Mucosa of descending colon (tissue), 3 donors: ENCODE data around the gene FBXL13. TPM values are rescaled to one million over a fixed set of nuclear protein-coding genes. Genes with fewer than 3 reads are reported as not detected.
"Not testable (repeated sequence)": the region's sequence is repeated elsewhere in the genome, so short reads cannot be mapped to it uniquely, and the experiment has no call there.

Source experiments
- ATAC-seq: fragments of 200-7000 bp; cut with Tn5 transposase; one replicate; pipeline ENCODE4 v1.9.1; 2020; ENCODE audit warnings: mild to moderate bottlenecking, moderate library complexity
- DNase-seq, 3 donors: peaks; one replicate each; pipeline ENCODE4 v3.0.0-alpha.2; 2020
- H3K36me3 ChIP-seq: fragments of 200-600 bp; one replicate; pipeline ENCODE4 v1.8.0; 2021; ENCODE audit warnings: low read depth, mild to moderate bottlenecking
- H3K4me1 ChIP-seq: fragments of 200-600 bp; one replicate; pipeline ENCODE4 v1.8.0; 2021; ENCODE audit warnings: low read depth, mild to moderate bottlenecking
- H3K4me3 ChIP-seq: fragments of 200-600 bp; one replicate; pipeline ENCODE4 v1.8.0; 2021; ENCODE audit warnings: mild to moderate bottlenecking
- H3K9me3 ChIP-seq: fragments of 200-600 bp; one replicate; pipeline ENCODE4 v1.8.0; 2021; ENCODE audit warnings: mild to moderate bottlenecking
- intact Hi-C, 2 donors: fragments of 100-400 bp; cut with DNase I in 1 of 2; cut with micrococcal nuclease in 1 of 2; formaldehyde crosslinking; loops; one replicate each; pipeline versions ENCODE4 v1.11.0 to v1.11.1; 2022; cut with DNase I, micrococcal nuclease
- total RNA-seq, 3 donors: library from RNA; stranded (reverse); fragmentation: NEBNext Ultra II Directional in 2 of 3; extraction: Animal tissue kit (Norgen Biotek cat#: 25700) in 2 of 3; gene quantifications; one replicate each; pipeline versions ENCODE4 v1.2.1 to v1.2.4, GENCODE V29; 2021 to 2023
- TF ChIP-seq, protein P1 (sequence below): fragments of 200-600 bp; IDR thresholded peaks from one replicate; pipeline ENCODE4 v1.8.0; 2022; ENCODE audit warnings: antibody characterized with exemption, mild to moderate bottlenecking
- donor health status: DM: no; HTN: no; CAD: no; lungs with moderate emphysema.
- donor health status: DM: no; HTN: no; CAD: no.
- donor health status: DM: no; HTN: yes; CAD: no.

FBXL13 gene
- total RNA-seq, 3 donors from 2014 or later: 0.65 to 1.8 (median 0.78) TPM

- DNase-seq (no peak), ATAC-seq (no peak)
- Histone ChIP-seq H3K4me3 (no peak overlapping the region), H3K36me3 (no peaks in the 10 kb centered on the region), H3K4me1 (peaks cover 8% of the 10 kb centered on the region), H3K9me3 (no peaks in the 10 kb centered on the region)
- intact Hi-C loops: no loop called here
- TF ChIP-seq, protein P1, sequence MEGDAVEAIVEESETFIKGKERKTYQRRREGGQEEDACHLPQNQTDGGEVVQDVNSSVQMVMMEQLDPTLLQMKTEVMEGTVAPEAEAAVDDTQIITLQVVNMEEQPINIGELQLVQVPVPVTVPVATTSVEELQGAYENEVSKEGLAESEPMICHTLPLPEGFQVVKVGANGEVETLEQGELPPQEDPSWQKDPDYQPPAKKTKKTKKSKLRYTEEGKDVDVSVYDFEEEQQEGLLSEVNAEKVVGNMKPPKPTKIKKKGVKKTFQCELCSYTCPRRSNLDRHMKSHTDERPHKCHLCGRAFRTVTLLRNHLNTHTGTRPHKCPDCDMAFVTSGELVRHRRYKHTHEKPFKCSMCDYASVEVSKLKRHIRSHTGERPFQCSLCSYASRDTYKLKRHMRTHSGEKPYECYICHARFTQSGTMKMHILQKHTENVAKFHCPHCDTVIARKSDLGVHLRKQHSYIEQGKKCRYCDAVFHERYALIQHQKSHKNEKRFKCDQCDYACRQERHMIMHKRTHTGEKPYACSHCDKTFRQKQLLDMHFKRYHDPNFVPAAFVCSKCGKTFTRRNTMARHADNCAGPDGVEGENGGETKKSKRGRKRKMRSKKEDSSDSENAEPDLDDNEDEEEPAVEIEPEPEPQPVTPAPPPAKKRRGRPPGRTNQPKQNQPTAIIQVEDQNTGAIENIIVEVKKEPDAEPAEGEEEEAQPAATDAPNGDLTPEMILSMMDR: no peak
Observed at GRCh38 chr7:103117465-103117864, 42.9 kb upstream of the FBXL13 start.

- H3K4me1 ChIP-seq: peaks cover 3% of the 10 kb centered on the region
- H3K9me3 ChIP-seq: no peaks in the 10 kb centered on the region
- intact Hi-C loops: no loop called here
- ATAC-seq (no peak), DNase-seq (no peak)
- TF ChIP-seq, protein P1: no peak
- H3K36me3 ChIP-seq: no peaks in the 10 kb centered on the region
- no peak overlapping the region for H3K4me3 ChIP-seq
Observed at GRCh38 chr7:103116991-103117390, 42.4 kb upstream of the FBXL13 start.

DNA sequence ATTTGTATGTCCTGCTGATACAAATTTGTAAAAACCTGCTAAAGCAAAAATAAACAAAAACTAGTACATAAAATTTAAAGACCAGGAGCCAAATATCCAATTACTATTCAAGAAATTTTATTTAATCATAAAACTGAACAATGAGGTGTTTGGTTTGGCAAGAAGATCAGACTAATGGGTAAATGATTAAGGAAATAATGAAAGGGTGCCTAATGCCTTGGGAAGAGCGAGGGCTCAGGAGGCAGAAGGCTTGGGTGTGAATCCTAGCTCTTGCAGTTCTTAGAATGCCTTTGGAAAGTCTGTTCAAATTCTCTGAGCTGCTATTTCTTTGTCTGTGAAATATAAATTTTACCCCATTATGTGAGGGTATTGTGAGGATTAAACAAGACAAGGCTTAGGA lies 41.9 kb upstream of the FBXL13 start:
- intact Hi-C loops: no loop called here

DNA sequence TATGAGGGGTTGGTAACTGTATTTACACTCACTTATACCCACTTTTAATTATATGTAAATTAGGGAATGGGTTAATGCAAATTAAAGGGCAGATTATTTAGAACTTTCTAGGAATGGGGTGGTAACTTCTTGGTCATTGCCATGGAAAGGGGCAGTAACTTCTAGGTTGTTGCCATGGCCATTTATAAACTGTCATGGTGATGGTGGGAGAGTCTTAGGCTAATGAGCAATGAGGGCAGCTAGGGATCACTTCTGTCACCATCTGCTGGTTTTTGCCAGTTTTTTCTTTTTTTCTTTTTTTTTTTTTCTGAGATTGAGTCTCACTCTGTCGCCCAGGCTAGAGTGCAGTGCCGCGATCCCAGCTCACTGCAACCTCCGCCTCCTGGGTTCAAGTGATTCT lies 41.2 kb upstream of the FBXL13 start:
- intact Hi-C loops: no loop called here
- H3K4me1 ChIP-seq: no peaks in the 10 kb centered on the region
- TF ChIP-seq, protein P1: no peak
- ATAC-seq (no peak), DNase-seq (no peak)
- H3K9me3 ChIP-seq: no peaks in the 10 kb centered on the region
- no peaks in the 10 kb centered on the region for H3K36me3 ChIP-seq
- no peak overlapping the region for H3K4me3 ChIP-seq

More for the DNA sequence above, 41.9 kb upstream of the FBXL13 start:
- ATAC-seq (no peak), DNase-seq (no peak)
- TF ChIP-seq, protein P1: no peak
- Histone ChIP-seq H3K4me3 (no peak overlapping the region), H3K36me3 (no peaks in the 10 kb centered on the region), H3K9me3 (no peaks in the 10 kb centered on the region), H3K4me1 (no peaks in the 10 kb centered on the region)

GRCh38 chr7:103114576-103115008 lies 40.0 kb upstream of the FBXL13 start:
- Histone ChIP-seq H3K4me3 (no peak overlapping the region), H3K9me3 (no peaks in the 10 kb centered on the region), H3K4me1 (no peaks in the 10 kb centered on the region), H3K36me3 (no peaks in the 10 kb centered on the region)
- TF ChIP-seq, protein P1: no peak
- DNase-seq: no peak
- intact Hi-C loops: no loop called here
- no peak for ATAC-seq

DNA sequence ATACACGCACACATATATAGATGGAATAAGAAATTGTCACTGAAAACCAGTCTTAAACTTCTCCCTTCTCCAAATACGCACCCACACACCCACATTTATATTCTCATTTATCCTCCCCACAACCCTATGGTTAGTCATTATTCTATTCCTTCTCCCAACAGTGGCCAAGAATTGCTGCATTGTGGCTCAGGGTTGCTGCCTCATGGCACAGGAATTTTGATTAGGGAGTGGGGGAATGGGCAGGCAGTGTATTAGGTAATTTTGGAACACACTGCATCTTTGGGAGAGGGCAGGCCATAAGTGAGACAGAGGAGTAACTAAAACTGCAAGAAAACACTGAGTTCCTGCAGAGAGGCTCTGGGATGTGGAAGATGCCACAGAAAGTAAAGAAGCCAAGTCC lies 38.6 kb upstream of the FBXL13 start:
- TF ChIP-seq, protein P1: no peak
- Histone ChIP-seq H3K4me3 (no peak overlapping the region), H3K4me1 (no peaks in the 10 kb centered on the region), H3K9me3 (no peaks in the 10 kb centered on the region), H3K36me3 (no peaks in the 10 kb centered on the region)
- ATAC-seq: no peak
- no peak for DNase-seq
- intact Hi-C loops: no loop called here

DNA sequence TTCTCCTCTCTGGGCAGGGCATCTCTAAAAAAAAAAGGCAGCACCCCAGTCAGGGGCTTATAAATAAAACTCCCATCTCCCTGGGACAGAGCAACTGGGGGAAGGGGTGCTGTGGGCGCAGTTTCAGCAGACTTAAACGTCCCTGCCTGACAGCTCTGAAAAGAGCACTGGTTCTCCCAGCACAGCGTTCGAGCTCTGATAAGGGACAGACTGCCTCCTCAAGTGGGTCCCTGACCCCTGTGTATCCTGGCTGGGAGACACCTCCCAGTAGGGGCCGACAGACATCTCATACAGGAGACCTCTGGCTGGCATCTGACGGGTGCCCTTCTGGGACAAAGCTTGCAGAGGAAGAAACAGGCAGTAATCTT lies 32.1 kb upstream of the FBXL13 start:
- DNase-seq, H3K4me1 ChIP-seq, intact Hi-C loops, H3K9me3 ChIP-seq, ATAC-seq, H3K4me3 ChIP-seq, H3K36me3 ChIP-seq: not testable (repeated sequence)
